ENCODE measurements around the gene SPEN. TPM values are rescaled to one million over a fixed set of nuclear protein-coding genes. Genes with fewer than 3 reads are reported as not detected.
A peak's percentile ranks its signal among the peaks of the same experiment; 100 is the strongest.

SPEN gene
- total RNA-seq, 1 experiment from 2014 or later = 70.3 TPM

- H3K4me1 ChIP-seq (ENCODE audit: insufficient read depth, low read length, poor library complexity, severe bottlenecking) = peaks cover 62% of the 10 kb centered on the region
- DNase-seq (ENCODE audit: low spot score) = peak; percentile 84
- H3K4me3 ChIP-seq (ENCODE audit: low read depth, low read length, poor library complexity, severe bottlenecking) = no peak overlapping the region
- CTCF ChIA-PET = no interaction called here
- H3K9me3 ChIP-seq (ENCODE audit: low read depth, low read length, poor library complexity, severe bottlenecking) = no peaks in the 10 kb centered on the region
- BruUV-seq (replicated peaks) = no TSS peak
- TF ChIP-seq CTCF (conservative IDR thresholded peaks at IDR 0.05; ENCODE audit: low read depth, low read length) (no peak), EZH2 (IDR thresholded peaks at IDR 0.05; ENCODE audit: borderline replicate concordance, low read depth, low read length, poor library complexity, severe bottlenecking) (no peak)
- no peaks in the 10 kb centered on the region for H3K27me3 ChIP-seq (replicated peaks; ENCODE audit: insufficient read depth, low read depth, low read length, poor library complexity)
- peaks cover 19% of the 10 kb centered on the region for H3K36me3 ChIP-seq (ENCODE audit: insufficient read depth, low read length, poor library complexity, severe bottlenecking)
- intact Hi-C loops (cut with micrococcal nuclease; ENCODE audit: unreplicated experiment) = no loop called here
- POLR2A ChIA-PET (ENCODE audit: low non-redundant PET) = no interaction called here
- H3K27ac ChIP-seq (ENCODE audit: low read depth, low read length, poor library complexity, severe bottlenecking) = peak overlapping the region; percentile 57
Measured at GRCh38 chr1:15950763-15951295, 103.3 kb downstream of the SPEN start.

GRCh38 chr1:15951341-15952153 is 104.0 kb downstream of the SPEN start:
- no peaks in the 10 kb centered on the region for H3K27me3 ChIP-seq (replicated peaks; ENCODE audit: insufficient read depth, low read depth, low read length, poor library complexity)
- no peaks in the 10 kb centered on the region for H3K9me3 ChIP-seq (ENCODE audit: low read depth, low read length, poor library complexity, severe bottlenecking)
- no peak for DNase-seq (ENCODE audit: low spot score)
- TF ChIP-seq CTCF (conservative IDR thresholded peaks at IDR 0.05; ENCODE audit: low read depth, low read length) (no peak), EZH2 (IDR thresholded peaks at IDR 0.05; ENCODE audit: borderline replicate concordance, low read depth, low read length, poor library complexity, severe bottlenecking) (no peak)
- peak overlapping the region; percentile 57 for H3K27ac ChIP-seq (ENCODE audit: low read depth, low read length, poor library complexity, severe bottlenecking)
- BruUV-seq (replicated peaks) = no TSS peak
- peaks cover 62% of the 10 kb centered on the region for H3K4me1 ChIP-seq (ENCODE audit: insufficient read depth, low read length, poor library complexity, severe bottlenecking)
- H3K36me3 ChIP-seq (ENCODE audit: insufficient read depth, low read length, poor library complexity, severe bottlenecking) = peaks cover 15% of the 10 kb centered on the region
- POLR2A ChIA-PET (ENCODE audit: low non-redundant PET) = no interaction called here
- CTCF ChIA-PET = no interaction called here
- intact Hi-C loops (cut with micrococcal nuclease; ENCODE audit: unreplicated experiment) = no loop called here
- H3K4me3 ChIP-seq (ENCODE audit: low read depth, low read length, poor library complexity, severe bottlenecking) = no peak overlapping the region

GRCh38 chr1:15952317-15953258 is 105.1 kb downstream of the SPEN start:
- peak; percentile 56 for DNase-seq (ENCODE audit: low spot score)
- Histone ChIP-seq H3K9me3 (ENCODE audit: low read depth, low read length, poor library complexity, severe bottlenecking) (no peaks in the 10 kb centered on the region), H3K27me3 (replicated peaks; ENCODE audit: insufficient read depth, low read depth, low read length, poor library complexity) (no peaks in the 10 kb centered on the region), H3K4me1 (ENCODE audit: insufficient read depth, low read length, poor library complexity, severe bottlenecking) (peaks cover 62% of the 10 kb centered on the region), H3K36me3 (ENCODE audit: insufficient read depth, low read length, poor library complexity, severe bottlenecking) (peaks cover 8% of the 10 kb centered on the region), H3K4me3 (ENCODE audit: low read depth, low read length, poor library complexity, severe bottlenecking) (no peak overlapping the region), H3K27ac (ENCODE audit: low read depth, low read length, poor library complexity, severe bottlenecking) (peak overlapping the region; percentile 32)
- POLR2A ChIA-PET (ENCODE audit: low non-redundant PET) = no interaction called here
- no TSS peak for BruUV-seq (replicated peaks)
- TF ChIP-seq CTCF (conservative IDR thresholded peaks at IDR 0.05; ENCODE audit: low read depth, low read length) = no peak
- no peak for TF ChIP-seq EZH2 (IDR thresholded peaks at IDR 0.05; ENCODE audit: borderline replicate concordance, low read depth, low read length, poor library complexity, severe bottlenecking)
- CTCF ChIA-PET = no interaction called here
- intact Hi-C loops (cut with micrococcal nuclease; ENCODE audit: unreplicated experiment) = no loop called here
